PC-3 (cell line): Measurements from ENCODE around the gene NKAIN2.

Source experiments
- CTCF ChIP-seq: fragments of 300-600 bp; sonication (generic); conservative IDR thresholded peaks from 2 replicates; pipeline ENCODE4 v1.5.1; 2017; ENCODE audit warnings: antibody characterized with exemption, low read depth, mild to moderate bottlenecking, low read length
- EZH2 ChIP-seq: fragments of 300-600 bp; sonication (generic); IDR thresholded peaks from one replicate; pipeline ENCODE4 v1.6.1; 2017; ENCODE audit warnings: antibody characterized with exemption, mild to moderate bottlenecking, low read length; ENCODE audit not compliant: unreplicated experiment
- EZH2phosphoT487 ChIP-seq: fragments of 300-600 bp; sonication (generic); IDR thresholded peaks from 2 replicates; pipeline ENCODE4 v1.6.1; 2018; ENCODE audit warnings: mild to moderate bottlenecking, antibody characterized with exemption, low read length, borderline replicate concordance

GRCh38 chr6:124793398-124793797 lies 989.7 kb downstream of the NKAIN2 start:
- TF ChIP-seq CTCF (no peak), EZH2phosphoT487 (no peak), EZH2 (no peak)
